ENCODE results near the gene DIS3L2.

DNA sequence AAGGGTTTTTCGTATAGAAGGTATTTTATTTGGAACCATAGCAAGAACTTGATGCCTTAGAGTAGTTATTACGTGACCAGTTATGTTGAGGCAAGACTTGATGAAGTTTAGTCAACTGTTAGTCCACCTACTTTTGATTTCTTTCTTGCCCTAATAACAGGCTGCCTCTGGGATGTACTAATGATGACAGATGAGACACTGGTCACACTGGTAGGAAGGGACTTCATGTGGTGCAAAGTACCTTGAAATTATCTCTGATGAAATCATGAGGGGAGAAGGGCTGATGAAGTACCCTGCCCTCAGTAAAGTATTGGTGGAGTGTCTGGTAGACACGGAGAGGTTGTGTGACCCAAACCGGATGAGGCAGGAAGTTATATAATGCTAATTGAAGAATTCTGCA, 5.4 kb downstream of the DIS3L2 start:
- TF ChIP-seq, protein P1, sequence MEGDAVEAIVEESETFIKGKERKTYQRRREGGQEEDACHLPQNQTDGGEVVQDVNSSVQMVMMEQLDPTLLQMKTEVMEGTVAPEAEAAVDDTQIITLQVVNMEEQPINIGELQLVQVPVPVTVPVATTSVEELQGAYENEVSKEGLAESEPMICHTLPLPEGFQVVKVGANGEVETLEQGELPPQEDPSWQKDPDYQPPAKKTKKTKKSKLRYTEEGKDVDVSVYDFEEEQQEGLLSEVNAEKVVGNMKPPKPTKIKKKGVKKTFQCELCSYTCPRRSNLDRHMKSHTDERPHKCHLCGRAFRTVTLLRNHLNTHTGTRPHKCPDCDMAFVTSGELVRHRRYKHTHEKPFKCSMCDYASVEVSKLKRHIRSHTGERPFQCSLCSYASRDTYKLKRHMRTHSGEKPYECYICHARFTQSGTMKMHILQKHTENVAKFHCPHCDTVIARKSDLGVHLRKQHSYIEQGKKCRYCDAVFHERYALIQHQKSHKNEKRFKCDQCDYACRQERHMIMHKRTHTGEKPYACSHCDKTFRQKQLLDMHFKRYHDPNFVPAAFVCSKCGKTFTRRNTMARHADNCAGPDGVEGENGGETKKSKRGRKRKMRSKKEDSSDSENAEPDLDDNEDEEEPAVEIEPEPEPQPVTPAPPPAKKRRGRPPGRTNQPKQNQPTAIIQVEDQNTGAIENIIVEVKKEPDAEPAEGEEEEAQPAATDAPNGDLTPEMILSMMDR (IDR thresholded peaks at IDR 0.05): no peak
- TF ChIP-seq POLR2AphosphoS5 (IDR thresholded peaks at IDR 0.05) (no peak), POLR2A (IDR thresholded peaks at IDR 0.05) (no peak)
